Large intestine (tissue), 1 donor: ENCODE measurements around the gene TTYH2. TPM values are rescaled to one million over a fixed set of nuclear protein-coding genes. Genes with fewer than 3 reads are reported as not detected.

Source experiments
- polyA plus RNA-seq: library from polyadenylated mRNA; unstranded; fragments of 120-200 nt; gene quantifications from one replicate; pipeline ENCODE4 v1.2.1, GENCODE V29; 2013

TTYH2 gene
- polyA plus RNA-seq, 1 donor: 60.8 TPM

Other genes starting within 250 kb of the TTYH2 start
- gene RPL38, start 9.9 kb upstream of the TTYH2 start, polyA plus RNA-seq: 1,774 TPM
- 0.07 TPM for gene DNAI2, start 60.7 kb downstream of the TTYH2 start, polyA plus RNA-seq
- 5.7 TPM for gene KIF19, start 112.7 kb downstream of the TTYH2 start, polyA plus RNA-seq
- 1.1 TPM for gene BTBD17, start 148.3 kb downstream of the TTYH2 start, polyA plus RNA-seq
- 0.97 TPM for gene GPR142, start 153.9 kb downstream of the TTYH2 start, polyA plus RNA-seq
- gene GPRC5C, start 218.5 kb downstream of the TTYH2 start, polyA plus RNA-seq: 38.8 TPM